DMS53 treated with DMSO at 0.1 percent for 48 hours (cell line): ENCODE results near the gene SMARCA4.
"Not testable (repeated sequence)": the region's sequence is repeated elsewhere in the genome, so short reads cannot be mapped to it uniquely, and the experiment has no call there.

ENCODE experiments used
- DNase-seq: peaks from one replicate; lab custom pipeline; 2025; ENCODE audit not compliant: unreplicated experiment; lab: John Stamatoyannopoulos, UW

The SMARCA4 gene

DNA sequence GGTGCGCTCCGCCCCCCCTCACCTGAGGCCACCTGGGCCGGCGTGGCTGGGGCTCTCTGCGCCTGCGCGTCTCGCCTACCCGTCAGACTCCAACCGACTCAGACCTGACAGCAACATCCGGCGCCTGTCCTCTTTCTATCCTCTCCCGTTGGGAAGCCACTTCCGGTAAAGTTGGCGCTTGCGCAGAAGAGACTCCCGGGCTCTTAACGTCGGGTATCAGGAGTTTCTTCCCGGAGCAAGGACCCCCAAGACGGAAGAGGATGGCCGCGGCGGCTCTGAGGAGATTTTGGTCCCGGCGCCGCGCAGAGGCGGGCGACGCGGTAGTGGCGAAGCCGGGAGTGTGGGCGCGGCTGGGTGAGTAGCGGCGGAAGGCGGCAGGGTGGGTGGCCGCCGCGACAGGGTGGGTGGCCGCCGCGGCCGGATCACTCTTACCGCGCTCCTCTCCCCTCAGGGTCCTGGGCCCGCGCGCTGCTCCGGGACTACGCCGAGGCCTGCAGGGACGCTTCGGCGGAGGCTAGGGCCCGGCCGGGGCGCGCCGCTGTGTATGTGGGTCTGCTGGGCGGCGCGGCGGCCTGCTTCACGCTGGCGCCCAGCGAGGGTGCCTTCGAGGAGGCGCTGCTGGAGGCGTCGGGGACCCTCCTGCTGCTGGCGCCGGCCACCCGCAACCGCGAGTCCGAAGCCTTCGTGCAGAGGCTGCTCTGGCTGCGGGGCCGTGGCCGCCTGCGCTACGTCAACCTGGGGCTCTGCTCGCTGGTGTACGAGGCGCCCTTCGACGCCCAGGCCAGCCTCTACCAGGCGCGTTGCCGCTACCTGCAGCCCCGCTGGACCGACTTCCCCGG, 32.0 kb upstream of the SMARCA4 start, which contains the start of the genes TIMM29 and YIPF2:
Gene TIMM29, plus strand, starts transcription at position 249 of the 839 bp plus-strand sequence. Its CDS starts 12 bp downstream, at position 261.
Gene YIPF2, minus strand, starts transcription at position 77 of the 839 bp plus-strand sequence. CDS start 229 bp downstream, outside the sequence.
- DNase-seq: peak; percentile 86

DNA sequence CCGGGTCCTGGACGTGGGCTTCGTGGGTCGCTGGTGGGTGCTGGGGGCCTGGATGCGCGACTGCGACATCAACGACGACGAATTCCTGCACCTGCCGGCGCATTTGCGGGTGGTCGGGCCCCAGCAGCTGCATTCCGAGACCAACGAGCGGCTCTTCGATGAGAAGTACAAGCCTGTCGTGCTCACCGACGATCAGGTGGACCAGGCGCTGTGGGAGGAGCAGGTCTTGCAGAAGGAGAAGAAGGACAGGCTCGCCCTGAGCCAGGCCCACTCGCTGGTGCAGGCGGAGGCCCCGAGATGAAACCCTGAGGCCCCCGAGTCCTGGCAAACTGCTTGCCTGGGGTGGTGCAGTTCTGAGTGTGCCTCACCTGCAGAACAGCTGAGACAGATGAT, 31.4 kb upstream of the SMARCA4 start:
- no peak for DNase-seq

DNA sequence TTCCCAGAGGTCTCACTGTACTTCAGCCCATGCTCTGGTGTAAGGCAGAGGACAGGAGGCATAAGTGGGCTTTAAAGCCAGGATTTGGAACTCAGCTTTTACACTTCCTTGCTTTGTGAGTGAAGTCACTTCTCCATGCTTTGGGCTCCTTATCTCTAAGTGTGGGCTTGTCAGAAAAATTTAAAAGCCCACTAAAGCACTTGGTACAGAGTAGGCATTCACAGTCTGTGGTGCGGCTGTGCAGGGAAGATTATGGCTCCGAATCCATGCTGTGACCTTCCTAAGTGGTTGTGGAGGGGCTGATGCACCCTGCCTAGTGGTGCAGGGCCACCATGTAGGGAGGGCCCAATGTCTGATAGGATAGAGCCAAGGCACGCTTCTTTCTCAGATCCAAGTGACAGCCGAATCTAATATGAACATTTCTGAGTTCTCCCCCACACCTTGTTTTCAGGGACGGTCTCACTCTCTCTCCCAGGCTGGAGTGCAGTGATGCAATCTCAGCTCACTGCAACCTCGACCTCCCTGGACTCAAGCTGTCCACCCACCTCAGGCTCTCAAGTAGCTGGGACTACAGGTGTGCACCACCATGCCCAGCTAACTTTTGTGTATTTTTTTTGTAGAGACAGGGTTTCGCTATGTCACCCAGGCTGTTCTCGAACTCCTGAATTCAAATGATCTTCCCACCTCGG, 25.3 kb upstream of the SMARCA4 start:
- DNase-seq: no peak

DNA sequence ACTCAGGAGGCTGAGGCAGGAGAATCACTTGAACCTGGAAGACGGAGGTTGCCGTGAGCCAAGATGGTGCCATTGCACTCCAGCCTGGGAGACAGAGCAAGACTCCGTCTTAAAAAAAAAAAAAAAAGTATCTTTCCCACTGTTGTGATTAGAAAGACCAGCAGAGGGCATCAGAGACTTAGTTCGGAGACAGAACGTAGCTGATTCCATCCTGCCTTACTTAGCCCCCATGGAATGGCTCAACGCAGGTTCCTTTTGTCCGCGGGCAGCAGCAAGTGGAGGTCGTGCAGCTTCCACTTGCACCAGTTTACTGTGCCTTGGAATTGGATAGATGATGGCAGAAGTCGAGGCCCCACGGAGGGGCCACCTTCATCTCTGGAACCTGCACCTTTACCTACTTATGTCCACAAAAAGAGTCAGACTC, 24.2 kb upstream of the SMARCA4 start:
- peak; percentile 50 for DNase-seq

DNA sequence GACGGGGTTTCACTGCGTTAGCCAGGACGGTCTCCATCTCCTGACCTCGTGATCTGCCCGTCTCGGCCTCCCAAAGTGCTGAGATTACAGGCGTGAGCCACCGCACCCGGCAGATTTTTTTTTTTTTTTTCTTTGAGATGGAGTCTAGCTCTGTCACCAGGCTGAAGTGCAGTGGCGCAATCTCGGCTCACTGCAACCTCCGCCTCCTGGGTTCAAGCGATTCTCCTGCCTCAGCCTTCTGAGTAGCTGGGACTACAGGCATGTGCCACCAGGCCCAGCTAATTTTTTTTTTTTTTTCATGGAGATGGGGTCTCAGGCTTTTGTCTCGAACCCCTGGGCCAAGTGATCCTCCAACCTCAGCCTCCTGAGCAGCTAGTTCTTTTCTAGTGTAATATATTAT, 19.2 kb upstream of the SMARCA4 start:
- DNase-seq: not testable (repeated sequence)

DNA sequence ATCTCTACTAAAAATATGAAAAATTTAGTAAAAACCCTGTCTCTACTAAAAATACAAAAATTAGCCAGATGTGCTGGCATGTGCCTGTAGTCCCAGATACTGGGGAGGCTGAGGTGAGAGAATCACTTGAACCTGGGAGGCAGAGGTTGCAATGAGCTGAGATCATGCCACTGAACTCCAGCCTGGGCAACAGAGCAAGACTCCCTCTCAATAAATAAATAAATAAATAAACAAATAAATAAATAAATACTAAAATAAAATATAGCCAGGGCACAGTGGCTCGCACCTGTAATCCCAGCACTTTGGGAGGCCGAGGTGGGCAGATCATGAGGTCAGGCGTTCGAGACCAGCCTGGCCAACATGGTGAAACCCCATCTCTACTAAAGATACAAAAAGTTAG, 17.4 kb upstream of the SMARCA4 start:
- DNase-seq: not testable (repeated sequence)

DNA sequence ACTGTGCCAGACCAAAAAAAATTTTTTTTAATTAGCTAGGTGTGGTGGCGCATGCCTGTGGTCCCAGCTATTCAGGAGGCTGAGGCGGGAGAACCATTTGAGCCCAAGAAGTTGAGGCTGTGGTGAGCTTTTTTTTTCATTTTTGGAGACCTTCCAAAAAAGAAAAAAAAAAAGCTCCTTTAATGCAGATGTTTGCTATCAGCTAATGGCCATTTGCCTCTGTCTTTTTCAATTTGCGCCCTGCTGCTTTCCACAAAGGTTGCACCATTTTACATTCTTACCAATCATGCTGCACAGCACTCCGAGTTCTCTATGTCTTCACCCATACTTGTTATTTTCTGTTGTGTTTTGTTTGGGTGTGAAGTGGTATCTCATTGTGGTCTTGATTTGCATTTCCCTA, 15.6 kb upstream of the SMARCA4 start:
- DNase-seq: no peak

DNA sequence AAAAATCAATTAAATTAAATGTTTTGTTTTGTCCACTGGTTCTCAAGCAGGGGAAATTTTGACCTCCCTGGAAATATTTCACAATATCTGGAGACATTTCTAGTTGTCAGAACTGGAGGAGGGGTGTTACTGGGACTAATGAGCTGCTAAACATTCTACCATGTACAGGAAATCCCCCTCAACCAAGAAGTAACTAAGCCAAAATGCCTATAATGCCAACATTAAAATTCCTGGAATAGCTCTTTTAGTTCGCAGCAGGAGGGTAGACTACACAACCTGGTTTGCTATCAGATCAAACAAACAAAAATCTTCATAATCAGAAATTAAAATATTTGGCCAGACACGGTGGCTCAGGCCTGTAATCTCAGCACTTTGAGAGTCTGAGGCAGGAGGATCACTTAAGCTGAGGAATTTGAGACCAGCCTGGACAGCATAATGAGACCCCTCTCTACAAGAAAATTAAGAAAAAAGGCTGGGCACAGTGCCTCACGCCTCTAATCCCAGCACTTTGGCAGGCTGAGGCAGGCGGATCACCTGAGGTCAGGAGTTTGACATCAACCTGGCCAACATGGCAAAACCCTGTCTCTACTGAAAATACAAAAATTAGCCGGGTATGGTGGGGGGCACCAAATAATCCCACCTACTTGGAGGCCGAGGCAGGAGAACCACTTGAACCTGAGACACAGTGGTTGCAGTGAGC, 13.7 kb upstream of the SMARCA4 start:
- DNase-seq: no peak

DNA sequence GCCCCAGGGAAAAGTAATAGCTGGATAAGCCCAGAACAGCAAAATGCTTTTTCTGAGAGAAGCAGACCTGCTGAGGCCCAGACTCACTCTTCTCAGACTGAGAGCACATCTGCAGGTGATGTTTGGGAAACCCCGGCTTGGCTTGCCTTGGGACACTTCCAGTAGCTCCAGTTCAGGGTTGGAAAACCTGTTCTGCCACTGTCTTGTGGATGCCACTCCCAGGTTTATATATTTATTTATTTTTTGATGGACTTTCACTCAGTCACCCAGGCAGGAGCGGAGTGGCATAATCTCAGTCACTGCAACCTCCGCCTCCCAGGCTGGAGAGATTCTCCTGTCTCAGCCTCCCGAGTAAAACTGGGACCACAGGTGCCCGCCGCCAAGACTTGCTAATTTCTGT, 8.0 kb upstream of the SMARCA4 start:
- DNase-seq: peak; percentile 72

DNA sequence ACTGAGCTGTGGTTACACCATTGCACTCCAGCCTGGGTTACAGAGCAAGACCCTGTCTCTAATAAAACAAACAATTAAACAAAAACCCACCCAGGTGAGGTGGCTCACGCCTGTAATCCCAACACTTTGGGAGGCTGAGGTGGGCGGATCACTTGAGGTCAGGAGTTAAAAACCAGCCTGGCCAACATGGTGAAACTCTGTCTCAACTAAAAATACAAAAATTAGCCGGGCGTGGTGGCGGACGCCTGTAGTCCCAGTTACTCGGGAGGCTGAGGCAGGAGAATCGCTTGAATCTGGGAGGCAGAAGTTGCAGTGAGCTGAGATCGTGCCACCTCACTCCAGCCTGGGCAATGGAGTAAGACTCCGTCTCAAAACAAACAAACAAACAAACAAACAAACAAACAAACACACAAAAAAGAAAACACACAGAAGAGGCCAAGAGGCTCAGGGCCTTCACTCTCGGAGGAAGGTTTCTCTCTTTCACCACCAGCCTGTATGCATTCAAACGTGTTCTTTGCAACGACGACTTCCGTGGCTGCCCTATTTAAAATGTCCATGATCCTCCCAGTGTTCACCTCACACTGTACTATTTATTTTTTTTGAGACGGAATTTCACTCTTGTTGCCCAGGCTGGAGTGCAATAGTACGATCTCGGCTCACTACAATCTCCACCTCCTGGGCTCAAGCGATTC, 1.4 kb upstream of the SMARCA4 start:
- not testable (repeated sequence) for DNase-seq

DNA sequence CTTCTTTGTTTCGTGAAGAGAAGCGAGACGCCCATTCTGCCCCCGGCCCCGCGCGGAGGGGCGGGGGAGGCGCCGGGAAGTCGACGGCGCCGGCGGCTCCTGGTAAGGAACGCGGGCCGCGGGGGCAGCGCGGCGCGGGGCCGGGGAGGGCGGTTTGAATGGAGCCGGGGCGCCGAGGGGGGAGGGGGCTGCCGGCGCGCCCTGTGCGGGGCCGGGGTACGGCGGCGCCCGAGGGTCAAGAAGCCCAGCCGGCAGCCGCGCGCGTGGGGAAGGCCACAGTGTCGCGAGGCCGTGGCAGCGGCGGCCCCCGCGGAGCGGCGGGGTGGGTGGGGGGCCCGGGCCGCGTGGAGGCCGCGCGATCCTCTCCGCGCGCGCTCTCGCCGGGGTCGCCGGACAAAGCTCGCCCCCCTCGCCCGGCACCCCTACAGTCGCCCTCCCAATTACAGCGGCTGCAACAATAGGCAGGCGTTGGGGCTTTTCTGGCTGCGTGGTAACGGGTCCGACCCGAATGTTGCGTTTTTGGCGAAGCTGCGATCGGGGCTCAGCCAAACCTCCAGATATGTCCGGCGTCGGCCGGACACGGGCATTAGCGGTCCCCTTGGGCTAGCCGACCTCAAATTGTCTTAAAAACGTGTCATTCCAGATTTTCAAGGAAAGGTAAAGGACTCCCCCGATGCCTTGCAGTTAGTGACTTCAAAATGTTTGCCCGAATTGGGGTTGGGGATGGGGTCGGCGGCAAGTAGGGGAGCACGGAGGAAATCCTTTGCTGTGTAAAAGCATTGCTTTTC, 437 bp downstream of the SMARCA4 start:
- DNase-seq: no peak

DNA sequence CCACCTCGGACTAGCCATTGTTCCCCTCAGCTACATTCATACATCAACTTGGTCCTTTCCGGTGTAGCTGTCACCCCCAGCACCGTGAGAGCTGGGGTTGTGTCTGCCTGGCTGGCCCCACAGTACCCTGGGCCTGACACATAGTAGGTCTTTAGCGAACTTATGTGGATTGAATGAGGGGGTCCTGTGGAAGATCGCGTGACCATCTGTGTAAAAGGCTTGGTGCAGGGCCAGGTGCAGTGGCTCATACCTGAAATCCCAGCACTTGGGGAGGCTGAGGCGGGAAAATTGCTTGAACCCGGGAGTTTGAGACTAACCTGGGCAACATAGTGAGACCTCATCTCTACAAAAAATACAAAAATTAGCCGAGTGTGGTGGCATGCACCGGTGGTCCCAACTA, 2.0 kb downstream of the SMARCA4 start:
- no peak for DNase-seq

DNA sequence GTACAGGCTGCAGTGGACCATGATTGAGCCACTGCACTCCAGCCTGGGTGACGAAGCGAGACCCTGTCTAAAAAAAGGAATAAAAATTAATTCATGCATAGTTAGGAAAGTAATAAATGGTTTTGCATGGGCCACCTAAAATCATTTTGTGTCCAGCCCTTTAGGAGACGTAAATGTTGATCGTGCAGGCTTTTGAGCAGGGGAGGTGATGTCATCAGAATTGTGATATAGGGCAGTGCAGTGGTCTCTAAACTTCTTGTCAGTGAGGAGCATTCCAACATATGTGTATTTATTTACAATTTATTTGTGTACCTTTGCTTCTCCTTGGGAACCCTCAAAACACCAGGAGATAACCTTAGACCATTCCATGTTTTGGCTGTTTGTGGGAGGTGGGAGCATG, 3.0 kb downstream of the SMARCA4 start:
- no peak for DNase-seq

DNA sequence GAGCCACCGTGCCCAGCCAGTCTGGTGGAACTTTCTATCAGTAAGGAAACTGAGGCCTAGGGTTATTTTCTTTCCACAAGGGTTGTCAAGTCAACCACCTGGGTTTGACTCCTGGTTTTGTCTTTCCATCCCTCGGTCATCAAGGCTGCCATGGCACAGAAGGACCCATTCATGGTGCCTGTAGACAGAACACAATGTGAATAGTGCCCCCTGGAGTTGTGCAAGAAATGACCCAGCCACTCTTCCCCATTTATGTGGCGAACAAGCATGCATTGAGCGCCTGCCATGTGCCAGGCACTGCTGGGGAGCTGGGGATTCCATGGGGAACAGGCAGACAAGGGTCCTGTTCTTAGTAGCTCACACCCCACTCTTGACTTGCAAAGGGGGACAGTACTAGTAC, 4.1 kb downstream of the SMARCA4 start:
- DNase-seq: no peak

DNA sequence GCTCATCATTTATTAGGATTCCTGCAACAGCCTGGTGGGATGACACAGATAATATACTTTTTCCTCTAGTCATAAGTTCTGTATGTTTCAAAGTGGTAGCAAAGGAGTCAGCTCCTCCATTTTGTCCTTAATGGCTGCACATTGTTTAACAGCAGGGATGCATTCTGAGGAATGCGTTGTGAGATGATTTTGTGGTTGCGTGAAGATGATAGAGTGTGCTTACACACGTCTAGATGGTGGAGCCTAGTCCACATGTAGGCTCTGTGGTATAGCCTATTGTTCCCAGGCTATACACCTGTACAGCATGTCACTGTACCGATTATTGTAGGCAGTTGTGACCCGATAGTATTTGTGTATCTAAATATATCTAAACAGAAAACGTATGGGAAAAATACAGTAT, 4.6 kb downstream of the SMARCA4 start:
- DNase-seq: no peak

DNA sequence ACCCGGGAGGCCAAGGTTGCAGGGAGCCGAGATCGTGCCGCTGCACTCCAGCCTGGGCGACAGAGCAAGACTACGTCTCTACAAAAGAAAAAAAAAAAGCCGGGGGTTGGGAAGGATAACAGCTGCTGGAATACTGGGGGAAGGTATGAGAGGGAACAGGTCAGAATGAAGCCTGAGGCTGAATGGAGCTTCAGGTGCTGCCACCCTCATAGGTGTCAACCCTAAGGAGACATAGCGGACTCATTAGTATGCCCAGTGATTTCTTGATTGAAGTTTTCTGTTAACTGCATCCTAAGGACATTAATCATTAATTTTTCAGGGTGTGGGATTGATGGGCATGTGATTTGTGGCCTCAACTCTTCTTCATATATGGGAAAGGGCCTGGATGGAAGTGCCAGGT, 6.0 kb downstream of the SMARCA4 start:
- no peak for DNase-seq

DNA sequence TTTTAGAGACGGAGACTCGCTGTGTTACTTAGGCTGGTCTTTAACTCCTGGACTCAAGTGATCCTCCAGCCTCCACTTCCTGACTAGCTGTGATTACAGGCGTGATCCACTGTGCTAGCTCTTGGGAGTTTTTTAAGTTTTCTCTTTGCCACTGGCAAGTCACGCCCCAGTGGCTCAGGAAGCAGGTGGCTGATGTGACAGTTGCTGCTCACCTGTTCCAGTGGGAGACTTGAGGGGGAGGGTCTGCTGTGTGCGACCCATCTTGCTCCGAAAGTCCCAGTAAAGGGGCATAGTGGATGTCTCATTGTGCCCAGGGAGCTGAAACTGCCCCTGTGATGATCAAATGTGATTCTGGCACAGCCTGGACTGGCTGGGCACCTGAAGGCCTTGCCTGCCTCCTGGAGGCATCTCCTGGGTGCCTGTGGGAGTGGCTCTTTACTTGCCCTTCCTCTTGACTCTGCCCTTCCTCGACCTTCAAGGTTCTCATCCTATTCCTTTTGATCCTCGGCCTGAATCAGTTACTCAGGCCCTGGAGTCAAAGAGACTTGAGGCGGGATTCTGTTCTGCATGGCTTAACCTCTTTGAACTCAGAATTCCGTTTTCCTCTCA, 7.8 kb downstream of the SMARCA4 start:
- no peak for DNase-seq

DNA sequence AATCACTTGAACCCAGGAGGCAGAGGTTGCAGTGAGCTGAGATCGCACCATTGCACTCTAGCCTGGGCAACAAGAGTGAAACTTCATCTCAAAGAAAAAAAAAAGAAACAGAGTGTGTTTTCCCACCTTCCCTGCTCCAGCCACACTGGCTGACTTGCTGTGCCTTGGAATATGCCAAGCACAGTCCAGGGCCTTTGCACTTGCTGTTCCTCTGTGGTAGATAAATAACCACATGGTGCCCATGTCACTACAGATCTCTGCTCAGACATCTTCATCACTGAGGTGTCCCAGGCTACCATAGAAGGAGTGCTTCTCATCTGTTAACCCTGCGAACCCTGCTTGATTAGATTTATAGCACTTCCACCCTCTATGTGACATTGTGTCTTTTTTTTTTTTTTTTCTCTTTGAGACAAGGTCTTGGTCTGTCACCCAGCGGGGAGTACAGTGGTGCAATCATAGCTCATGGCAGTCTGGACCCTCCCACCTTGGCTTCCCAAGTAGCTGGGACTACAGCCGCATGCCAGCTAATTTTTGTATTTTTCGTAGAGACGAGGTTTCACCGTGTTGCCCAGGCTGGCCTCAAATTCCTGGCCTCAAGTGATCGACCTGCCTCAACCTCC, 10.4 kb downstream of the SMARCA4 start:
- no peak for DNase-seq

DNA sequence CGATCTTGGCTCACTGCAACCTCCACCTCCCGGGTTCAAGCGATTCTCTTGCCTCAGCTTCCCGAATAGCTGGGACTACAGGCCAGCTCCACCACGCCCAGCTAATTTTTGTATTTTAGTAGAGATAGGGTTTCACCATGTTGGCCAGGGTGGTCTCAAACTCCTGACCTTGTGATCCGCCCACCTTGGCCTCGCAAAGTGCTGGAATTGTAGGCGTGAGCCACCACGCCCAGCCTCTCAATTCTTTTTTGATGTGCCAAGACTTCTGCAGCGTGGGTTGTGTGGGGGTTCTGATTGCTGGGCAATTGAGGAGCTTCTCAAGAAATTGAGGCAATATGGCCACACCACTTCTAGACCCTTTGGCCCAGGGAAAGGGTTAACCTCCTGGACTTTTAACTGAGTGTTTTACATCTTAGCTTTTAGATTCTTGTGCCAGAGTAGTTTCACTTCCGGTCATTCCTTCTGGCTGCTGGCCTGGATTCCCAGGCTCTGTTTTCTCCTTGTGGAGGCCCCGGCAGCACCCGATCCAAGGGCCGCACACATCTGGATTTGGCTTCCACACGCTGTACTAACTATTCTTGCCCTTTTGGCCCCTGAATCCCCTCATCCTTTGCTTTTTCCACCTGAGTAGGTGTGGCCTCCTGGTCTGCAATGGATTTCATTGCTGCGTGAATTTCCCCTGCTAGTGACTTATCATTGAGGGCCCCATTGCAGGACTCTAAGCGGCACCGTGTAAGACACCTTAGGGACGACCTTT, 14.7 kb downstream of the SMARCA4 start:
- DNase-seq: no peak
